Type B pancreatic cell (in vitro differentiated cells): ENCODE data around the gene PRTG. TPM values are rescaled to one million over a fixed set of nuclear protein-coding genes. Genes with fewer than 3 reads are reported as not detected.
A peak's percentile ranks its signal among the peaks of the same experiment; 100 is the strongest.

Source experiments
- DNase-seq: peaks from one replicate; pipeline ENCODE4 v3.0.0; 2021; ENCODE audit warnings: mixed read lengths; ENCODE audit not compliant: unreplicated experiment; ENCODE audit errors: extremely low spot score
- H3K27ac Mint-ChIP-seq: 2 replicates; pipeline ENCODE4 v1.8.0; 2021; ENCODE audit warnings: mild to moderate bottlenecking, mixed read lengths
- H3K27me3 Mint-ChIP-seq: 2 replicates; pipeline ENCODE4 v1.8.0; 2021; ENCODE audit warnings: mixed read lengths
- H3K36me3 Mint-ChIP-seq: 2 replicates; pipeline ENCODE4 v1.8.0; 2021; ENCODE audit warnings: mixed read lengths
- H3K4me1 Mint-ChIP-seq: one replicate; pipeline ENCODE4 v1.8.0; 2021; ENCODE audit warnings: mixed read lengths; ENCODE audit not compliant: unreplicated experiment
- H3K4me3 Mint-ChIP-seq: 2 replicates; pipeline ENCODE4 v1.8.0; 2021; ENCODE audit warnings: mild to moderate bottlenecking, mixed read lengths
- H3K9me3 Mint-ChIP-seq: 2 replicates; pipeline ENCODE4 v1.8.0; 2021; ENCODE audit warnings: mixed read lengths
- total RNA-seq: library from RNA; stranded (reverse); gene quantifications from 2 replicates; pipeline ENCODE4 v1.2.1, GENCODE V29; 2021; ENCODE audit warnings: low replicate concordance
- TF ChIP-seq, protein P1 (sequence below): fragments of 200-600 bp; sonication (generic); conservative IDR thresholded peaks from 2 replicates; pipeline ENCODE4 v1.5.0; 2021; ENCODE audit warnings: antibody characterized with exemption, mild to moderate bottlenecking

The PRTG gene
- total RNA-seq, 1 donor from 2014 or later = 51.7 TPM

GRCh38 chr15:55741833-55742497 is 987 bp downstream of the PRTG start:
- H3K4me1 Mint-ChIP-seq = peaks cover 27% of the 10 kb centered on the region
- H3K4me3 Mint-ChIP-seq = no peak overlapping the region
- H3K36me3 Mint-ChIP-seq = no peaks in the 10 kb centered on the region
- H3K27me3 Mint-ChIP-seq = no peaks in the 10 kb centered on the region
- TF ChIP-seq, protein P1, sequence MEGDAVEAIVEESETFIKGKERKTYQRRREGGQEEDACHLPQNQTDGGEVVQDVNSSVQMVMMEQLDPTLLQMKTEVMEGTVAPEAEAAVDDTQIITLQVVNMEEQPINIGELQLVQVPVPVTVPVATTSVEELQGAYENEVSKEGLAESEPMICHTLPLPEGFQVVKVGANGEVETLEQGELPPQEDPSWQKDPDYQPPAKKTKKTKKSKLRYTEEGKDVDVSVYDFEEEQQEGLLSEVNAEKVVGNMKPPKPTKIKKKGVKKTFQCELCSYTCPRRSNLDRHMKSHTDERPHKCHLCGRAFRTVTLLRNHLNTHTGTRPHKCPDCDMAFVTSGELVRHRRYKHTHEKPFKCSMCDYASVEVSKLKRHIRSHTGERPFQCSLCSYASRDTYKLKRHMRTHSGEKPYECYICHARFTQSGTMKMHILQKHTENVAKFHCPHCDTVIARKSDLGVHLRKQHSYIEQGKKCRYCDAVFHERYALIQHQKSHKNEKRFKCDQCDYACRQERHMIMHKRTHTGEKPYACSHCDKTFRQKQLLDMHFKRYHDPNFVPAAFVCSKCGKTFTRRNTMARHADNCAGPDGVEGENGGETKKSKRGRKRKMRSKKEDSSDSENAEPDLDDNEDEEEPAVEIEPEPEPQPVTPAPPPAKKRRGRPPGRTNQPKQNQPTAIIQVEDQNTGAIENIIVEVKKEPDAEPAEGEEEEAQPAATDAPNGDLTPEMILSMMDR = no peak
- no peak overlapping the region for H3K27ac Mint-ChIP-seq
- no peak for DNase-seq
- H3K9me3 Mint-ChIP-seq = no peaks in the 10 kb centered on the region

GRCh38 chr15:55740981-55741832 is 1.7 kb downstream of the PRTG start:
- TF ChIP-seq, protein P1 = no peak
- no peak overlapping the region for H3K27ac Mint-ChIP-seq
- H3K27me3 Mint-ChIP-seq = no peaks in the 10 kb centered on the region
- no peak overlapping the region for H3K4me3 Mint-ChIP-seq
- H3K9me3 Mint-ChIP-seq = no peaks in the 10 kb centered on the region
- peaks cover 34% of the 10 kb centered on the region for H3K4me1 Mint-ChIP-seq
- H3K36me3 Mint-ChIP-seq = no peaks in the 10 kb centered on the region
- DNase-seq = no peak

DNA sequence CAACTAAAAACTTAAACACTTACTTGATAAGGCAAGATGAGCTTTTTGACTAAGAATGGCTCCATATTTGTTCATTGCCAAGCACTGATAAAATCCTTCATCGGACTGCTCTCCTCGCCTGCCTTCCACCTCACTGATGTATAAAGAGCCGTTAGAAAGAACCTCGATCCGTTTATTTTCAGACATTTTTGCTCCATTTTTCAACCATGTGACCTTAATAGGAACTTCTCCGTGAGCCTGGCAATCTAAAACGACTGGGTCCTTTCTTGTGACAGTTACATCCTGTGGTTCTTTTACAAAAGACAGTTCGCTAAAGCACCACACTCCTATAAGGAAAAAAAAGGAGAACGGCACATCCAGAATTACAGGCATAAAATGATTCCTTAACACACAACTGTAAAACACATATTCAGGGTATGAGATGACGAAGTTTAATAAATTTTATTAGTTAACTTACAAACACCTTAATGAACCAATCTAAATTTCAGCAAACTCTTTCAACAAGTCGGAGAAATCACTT is 2.5 kb downstream of the PRTG start:
- no peak for DNase-seq
- Mint-ChIP-seq H3K4me1 (peaks cover 42% of the 10 kb centered on the region), H3K36me3 (no peaks in the 10 kb centered on the region), H3K4me3 (no peak overlapping the region), H3K9me3 (no peaks in the 10 kb centered on the region), H3K27ac (no peak overlapping the region), H3K27me3 (no peaks in the 10 kb centered on the region)
- TF ChIP-seq, protein P1 = no peak

- Mint-ChIP-seq H3K4me1 (peaks cover 48% of the 10 kb centered on the region), H3K27ac (no peak overlapping the region), H3K4me3 (peak overlapping the region; percentile 62), H3K27me3 (no peaks in the 10 kb centered on the region), H3K9me3 (no peaks in the 10 kb centered on the region), H3K36me3 (no peaks in the 10 kb centered on the region)
- DNase-seq = no peak
- TF ChIP-seq, protein P1 = no peak
Observed at GRCh38 chr15:55739641-55740040, 3.3 kb downstream of the PRTG start.

DNA sequence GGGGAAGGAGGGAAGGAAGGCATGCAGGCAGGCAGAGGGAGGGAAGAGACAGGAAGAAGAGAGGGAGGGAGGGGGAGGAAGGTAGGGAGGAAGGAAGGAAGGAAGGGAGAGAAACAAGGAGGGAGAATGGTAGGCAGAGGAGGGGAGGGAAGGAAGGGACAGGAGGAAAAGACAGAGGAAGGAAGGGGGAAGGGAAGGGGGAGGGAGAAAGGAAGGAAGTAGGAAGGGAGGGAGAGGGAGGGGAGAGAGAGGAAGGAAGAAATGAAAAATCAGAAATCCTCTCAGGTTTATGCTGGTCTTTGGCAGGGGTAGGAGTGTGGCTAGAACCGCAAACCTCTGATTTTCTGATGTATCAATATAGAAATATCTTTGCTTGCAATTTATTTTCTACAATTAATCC is 4.2 kb downstream of the PRTG start:
- TF ChIP-seq, protein P1 = no peak
- Mint-ChIP-seq H3K4me3 (peak overlapping the region; percentile 52), H3K4me1 (peaks cover 48% of the 10 kb centered on the region), H3K27ac (peak overlapping the region; percentile 55), H3K27me3 (no peaks in the 10 kb centered on the region), H3K9me3 (no peaks in the 10 kb centered on the region), H3K36me3 (peaks cover 3% of the 10 kb centered on the region)
- no peak for DNase-seq
